Smooth muscle cell (in vitro differentiated cells): ENCODE results near the gene CERT1. TPM values are rescaled to one million over a fixed set of nuclear protein-coding genes. Genes with fewer than 3 reads are reported as not detected.

Experiments
- DNase-seq: peaks from one replicate; lab custom pipeline; 2025; ENCODE audit not compliant: unreplicated experiment; lab: John Stamatoyannopoulos, UW
- H2AFZ ChIP-seq: fragments of 200-600 bp; sonication (generic); 2 replicates; pipeline ENCODE4 v1.6.0; 2016; ENCODE audit warnings: antibody characterized with exemption, low read depth, mild to moderate bottlenecking
- H3F3A ChIP-seq: fragments of 200-600 bp; sonication (generic); 2 replicates; pipeline ENCODE4 v1.6.0; 2017; ENCODE audit warnings: antibody characterized with exemption, low read depth
- H3K27ac ChIP-seq: fragments of 200-600 bp; sonication (generic); 2 replicates; pipeline ENCODE4 v1.5.1; 2016; ENCODE audit warnings: low read depth, mild to moderate bottlenecking
- H3K27me3 ChIP-seq: fragments of 200-600 bp; sonication (generic); 2 replicates; pipeline ENCODE4 v1.6.1; 2016; ENCODE audit warnings: low read depth, mild to moderate bottlenecking
- H3K36me3 ChIP-seq: fragments of 200-600 bp; sonication (generic); 2 replicates; pipeline ENCODE4 v1.5.1; 2016; ENCODE audit warnings: low read depth
- H3K4me1 ChIP-seq: fragments of 200-600 bp; sonication (generic); 2 replicates; pipeline ENCODE4 v1.5.1; 2016; ENCODE audit warnings: low read depth
- H3K4me2 ChIP-seq: fragments of 200-600 bp; sonication (generic); 2 replicates; pipeline ENCODE4 v1.6.0; 2016; ENCODE audit warnings: mild to moderate bottlenecking
- H3K4me3 ChIP-seq: fragments of 200-600 bp; sonication (generic); 2 replicates; pipeline ENCODE4 v1.5.1; 2016; ENCODE audit warnings: mild to moderate bottlenecking
- H3K79me2 ChIP-seq: fragments of 200-600 bp; sonication (generic); 2 replicates; pipeline ENCODE4 v1.6.0; 2016; ENCODE audit warnings: low read depth, mild to moderate bottlenecking
- H3K9ac ChIP-seq: fragments of 200-600 bp; sonication (generic); 2 replicates; pipeline ENCODE4 v1.6.0; 2016; ENCODE audit warnings: low read depth
- H3K9me3 ChIP-seq: fragments of 200-600 bp; sonication (generic); replicated peaks from 2 replicates; pipeline ENCODE4 v1.5.1; 2016; ENCODE audit warnings: low read depth
- H4K20me1 ChIP-seq: fragments of 200-600 bp; sonication (generic); 2 replicates; pipeline ENCODE4 v1.6.0; 2016; ENCODE audit warnings: low read depth
- WGBS: methylation state at CpG from one replicate; pipeline ENCODE4 v1.1.7; 2016; ENCODE audit warnings: low lambda C conversion rate; 5-methylcytosine and 5-hydroxymethylcytosine counted together
- polyA plus RNA-seq: library from polyadenylated mRNA; unstranded; fragments of >200 nt; fragmentation: Nextera tagmentation; extraction: Ambion mirVana; gene quantifications from 2 replicates; pipeline ENCODE4 v1.2.1, GENCODE V29; 2016
- total RNA-seq: library from RNA; depleted of rRNA; stranded (reverse); fragments of >200 nt; gene quantifications from 2 replicates; pipeline ENCODE4 v1.2.3, GENCODE V29; 2014
- TF ChIP-seq, protein P1 (sequence below): fragments of 200-600 bp; sonication (generic); IDR thresholded peaks from 2 replicates; pipeline ENCODE4 v1.5.1; 2017; ENCODE audit warnings: borderline replicate concordance, mild to moderate bottlenecking, antibody characterized with exemption; ENCODE audit not compliant: insufficient read depth, poor library complexity, severe bottlenecking

CERT1 gene
- total and polyA plus RNA-seq, 2 experiments from 2014 or later, result 9.1 to 31.0 TPM

DNA sequence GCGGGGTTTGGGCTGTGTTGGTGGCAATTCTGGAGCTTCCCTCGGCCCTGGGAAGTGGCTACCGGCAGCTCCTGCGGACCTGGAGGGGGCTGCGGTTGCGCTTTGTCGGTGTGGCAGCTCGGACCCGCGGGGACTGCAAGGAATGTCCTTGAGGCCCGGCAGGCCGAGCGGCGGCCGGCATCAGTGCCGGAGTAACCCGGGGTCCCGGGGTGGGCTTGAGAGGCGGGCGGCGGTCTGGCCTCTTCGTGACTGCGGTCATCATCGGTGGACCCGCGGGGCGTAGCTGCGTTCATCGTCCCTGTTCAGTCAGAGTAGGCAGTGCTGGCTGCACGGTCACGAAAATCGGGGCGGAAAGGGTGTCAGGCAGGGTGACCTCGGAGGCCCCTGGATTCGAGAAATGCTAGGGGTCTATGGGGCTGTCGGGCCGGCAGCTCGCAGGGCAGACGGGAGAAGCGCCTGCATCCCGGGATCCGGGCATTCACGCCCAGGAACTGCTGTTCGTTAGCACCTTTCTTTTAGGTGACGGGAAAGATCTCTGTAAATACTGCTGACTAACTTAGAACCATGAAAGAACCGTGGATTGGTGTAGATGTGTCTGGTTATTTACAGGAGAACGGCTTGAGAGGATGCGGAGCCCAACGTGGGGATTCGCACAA, 173.9 kb downstream of the CERT1 start:
- no peak overlapping the region for H2AFZ ChIP-seq
- H3K9me3 ChIP-seq, result no peaks in the 10 kb centered on the region
- H3K27me3 ChIP-seq, result no peaks in the 10 kb centered on the region
- H3K79me2 ChIP-seq, result peaks cover 53% of the 10 kb centered on the region
- peak overlapping the region; percentile 97 for H3K9ac ChIP-seq
- peak overlapping the region; percentile 84 for H3K4me2 ChIP-seq
- no peaks in the 10 kb centered on the region for H3K36me3 ChIP-seq
- peak overlapping the region; percentile 96 for H3K27ac ChIP-seq
- peak overlapping the region; percentile 93 for H3K4me3 ChIP-seq
- TF ChIP-seq, protein P1, sequence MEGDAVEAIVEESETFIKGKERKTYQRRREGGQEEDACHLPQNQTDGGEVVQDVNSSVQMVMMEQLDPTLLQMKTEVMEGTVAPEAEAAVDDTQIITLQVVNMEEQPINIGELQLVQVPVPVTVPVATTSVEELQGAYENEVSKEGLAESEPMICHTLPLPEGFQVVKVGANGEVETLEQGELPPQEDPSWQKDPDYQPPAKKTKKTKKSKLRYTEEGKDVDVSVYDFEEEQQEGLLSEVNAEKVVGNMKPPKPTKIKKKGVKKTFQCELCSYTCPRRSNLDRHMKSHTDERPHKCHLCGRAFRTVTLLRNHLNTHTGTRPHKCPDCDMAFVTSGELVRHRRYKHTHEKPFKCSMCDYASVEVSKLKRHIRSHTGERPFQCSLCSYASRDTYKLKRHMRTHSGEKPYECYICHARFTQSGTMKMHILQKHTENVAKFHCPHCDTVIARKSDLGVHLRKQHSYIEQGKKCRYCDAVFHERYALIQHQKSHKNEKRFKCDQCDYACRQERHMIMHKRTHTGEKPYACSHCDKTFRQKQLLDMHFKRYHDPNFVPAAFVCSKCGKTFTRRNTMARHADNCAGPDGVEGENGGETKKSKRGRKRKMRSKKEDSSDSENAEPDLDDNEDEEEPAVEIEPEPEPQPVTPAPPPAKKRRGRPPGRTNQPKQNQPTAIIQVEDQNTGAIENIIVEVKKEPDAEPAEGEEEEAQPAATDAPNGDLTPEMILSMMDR, result no peak
- peak; percentile 52 for DNase-seq
- H3F3A ChIP-seq, result peaks cover 3% of the 10 kb centered on the region
- 1% methylated on average over 49 of the region's 50 CpGs for WGBS
- peaks cover 51% of the 10 kb centered on the region for H4K20me1 ChIP-seq
- H3K4me1 ChIP-seq, result peaks cover 32% of the 10 kb centered on the region

DNA sequence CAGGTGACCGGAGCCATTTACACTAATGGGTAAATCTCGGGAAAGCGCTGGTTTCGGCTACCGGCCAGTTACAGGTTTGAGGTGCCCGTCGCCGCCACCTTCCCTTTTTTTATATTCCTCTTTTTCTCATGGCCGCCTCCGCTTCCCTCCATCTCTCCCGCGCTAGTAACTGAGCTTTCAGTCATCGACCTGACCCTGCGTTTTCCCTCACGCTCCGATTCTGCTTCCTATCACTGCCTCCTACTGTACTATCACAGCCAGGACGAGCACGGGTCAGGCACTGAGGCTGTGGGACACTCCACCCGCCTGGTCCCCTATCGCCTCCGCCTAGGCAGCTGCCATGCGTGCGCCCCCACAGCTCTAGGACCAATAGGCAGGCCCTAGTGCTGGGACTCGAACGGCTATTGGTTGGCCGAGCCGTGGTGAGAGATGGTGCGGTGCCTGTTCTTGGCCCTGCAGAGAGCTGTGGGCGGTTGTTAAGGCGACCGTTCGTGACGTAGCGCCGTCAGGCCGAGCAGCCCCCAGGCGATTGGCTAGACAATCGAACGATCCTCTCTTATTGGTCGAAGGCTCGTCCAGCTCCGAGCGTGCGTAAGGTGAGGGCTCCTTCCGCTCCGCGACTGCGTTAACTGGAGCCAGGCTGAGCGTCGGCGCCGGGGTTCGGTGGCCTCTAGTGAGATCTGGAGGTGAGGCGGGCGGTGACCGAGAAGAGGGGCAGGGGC, 174.7 kb downstream of the CERT1 start, which contains the start of gene HMGCR:
TSS of gene HMGCR (plus strand) at position 606 of the 722 bp plus-strand sequence. CDS start 5,386 bp downstream, outside the sequence.
- peak within 1 kb of the TSS; percentile 93 for H3K4me3 ChIP-seq

DNA sequence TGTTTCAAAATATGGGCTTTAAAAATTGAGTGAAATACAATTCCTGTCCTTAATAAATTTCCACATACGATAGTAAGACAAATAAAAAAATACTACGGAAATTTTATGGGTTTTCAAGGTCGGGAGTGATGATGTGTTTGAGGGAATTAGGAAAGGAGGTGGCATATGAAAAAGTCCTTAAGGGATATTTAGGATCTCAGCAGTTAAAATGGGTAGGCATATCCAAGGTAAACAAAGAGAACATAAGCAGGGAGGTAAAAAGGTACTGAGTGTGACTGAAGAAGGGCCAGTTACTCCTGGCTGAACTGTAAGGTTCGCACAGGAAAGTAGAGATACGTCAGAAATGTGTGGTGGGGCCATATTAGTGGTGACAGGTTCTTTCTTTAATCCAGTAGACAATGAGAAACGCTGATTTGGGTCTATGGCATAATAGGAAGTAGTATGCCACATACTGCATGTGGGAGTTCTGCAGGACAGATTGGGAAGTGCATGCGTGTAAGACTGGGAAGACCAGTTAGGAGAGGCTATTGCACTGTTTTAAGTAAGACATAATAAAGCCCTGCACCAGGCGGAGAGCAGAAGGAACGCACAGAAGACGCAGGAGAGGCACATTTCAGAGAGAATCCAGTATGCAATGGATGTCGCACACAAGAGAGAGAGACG, 175.3 kb downstream of the CERT1 start:
- WGBS, result 18% methylated on average over 12 of the region's 12 CpGs
- DNase-seq, result no peak
- peaks cover 39% of the 10 kb centered on the region for H3K79me2 ChIP-seq

More for the DNA sequence above, 174.7 kb downstream of the CERT1 start, which contains the start of gene HMGCR:
- H3K79me2 ChIP-seq, result peaks cover 46% of the 10 kb centered on the region
- H3K4me2 ChIP-seq, result peak within 1 kb of the TSS; percentile 92
- no peaks in the 10 kb centered on the region for H3K36me3 ChIP-seq
- peak within 1 kb of the TSS; percentile 97 for H3K9ac ChIP-seq
- peak; percentile 88 for DNase-seq
- no peaks in the 10 kb centered on the region for H3K27me3 ChIP-seq
- peaks cover 29% of the 10 kb centered on the region for H3K4me1 ChIP-seq
- H4K20me1 ChIP-seq, result peaks cover 44% of the 10 kb centered on the region
- H3F3A ChIP-seq, result peaks cover 3% of the 10 kb centered on the region
- H2AFZ ChIP-seq, result peak within 1 kb of the TSS; percentile 72
- WGBS, result 2% methylated on average over 55 of the region's 56 CpGs
- TF ChIP-seq, protein P1, result peak; percentile 13
- H3K9me3 ChIP-seq, result no peaks in the 10 kb centered on the region
- H3K27ac ChIP-seq, result peak within 1 kb of the TSS; percentile 96

More for the DNA sequence above, 175.3 kb downstream of the CERT1 start:
- Histone ChIP-seq H3K36me3 (no peaks in the 10 kb centered on the region), H3F3A (peaks cover 3% of the 10 kb centered on the region), H4K20me1 (peaks cover 37% of the 10 kb centered on the region), H3K4me3 (peak overlapping the region; percentile 93), H3K27me3 (no peaks in the 10 kb centered on the region), H2AFZ (peak overlapping the region; percentile 72), H3K27ac (peak overlapping the region; percentile 96), H3K4me2 (peak overlapping the region; percentile 92), H3K9me3 (no peaks in the 10 kb centered on the region), H3K9ac (peak overlapping the region; percentile 49), H3K4me1 (peaks cover 22% of the 10 kb centered on the region)
- TF ChIP-seq, protein P1, result peak; percentile 3
